CD4-positive, alpha-beta T cell (primary cell): ENCODE results near the gene PDE8A. TPM values are rescaled to one million over a fixed set of nuclear protein-coding genes. Genes with fewer than 3 reads are reported as not detected.

Experiments
- ATAC-seq: fragments of 200-7000 bp; cut with Tn5 transposase; one replicate; pipeline ENCODE4 v1.10.0; 2022; ENCODE audit warnings: mild to moderate bottlenecking; ENCODE audit not compliant: poor library complexity
- CTCF ChIA-PET: fragments of 350-600 bp; sonication (Branson Sonifier 250); formaldehyde crosslinking; loops from one replicate; lab custom pipeline; 2021; ENCODE audit warnings: antibody characterized with exemption, inconsistent platforms; lab: Charles Lee
- POLR2A ChIA-PET: fragments of 350-600 bp; sonication (Branson Sonifier 250); formaldehyde crosslinking; loops from one replicate; lab custom pipeline; 2021; ENCODE audit warnings: antibody characterized with exemption, inconsistent platforms; lab: Charles Lee
- DNase-seq, 14 experiments: peaks; one replicate each; pipeline ENCODE4 v3.0.0-alpha.2; 2013 to 2020; ENCODE audit warnings: mixed read lengths in 2 of 14
- H3K27ac ChIP-seq, 2 donors: one replicate each; pipeline versions ENCODE4 v1.5.1 to v1.7.0; 2013; ENCODE audit warnings: low read length in 2 of 2, low read depth in 1 of 2, mild to moderate bottlenecking in 1 of 2
- H3K27me3 ChIP-seq, 2 experiments: 1 replicate in 1 of 2; 2 replicates in 1 of 2; pipeline versions ENCODE4 v1.6.1 to v1.7.0; 2013; ENCODE audit warnings: low read length in 2 of 2, control low read depth in 1 of 2, mild to moderate bottlenecking in 1 of 2, moderate library complexity in 1 of 2; ENCODE audit not compliant: insufficient read depth in 2 of 2, control insufficient read depth in 1 of 2
- H3K36me3 ChIP-seq: one replicate; pipeline ENCODE4 v1.6.1; 2013; ENCODE audit warnings: low read length, control low read depth; ENCODE audit not compliant: insufficient read depth
- H3K4me1 ChIP-seq: one replicate; pipeline ENCODE4 v1.6.1; 2013; ENCODE audit warnings: low read length, control low read depth; ENCODE audit not compliant: insufficient read depth
- H3K4me3 ChIP-seq: one replicate; pipeline ENCODE4 v1.5.1; 2013; ENCODE audit warnings: mild to moderate bottlenecking, low read length, moderate library complexity
- H3K9me3 ChIP-seq, 2 experiments: 1 replicate in 1 of 2; 2 replicates in 1 of 2; pipeline versions ENCODE4 v1.6.1 to v1.7.0; 2013; ENCODE audit warnings: low read length in 2 of 2, mild to moderate bottlenecking in 2 of 2, control low read depth in 1 of 2, moderate library complexity in 1 of 2; ENCODE audit not compliant: control insufficient read depth in 1 of 2, insufficient read depth in 1 of 2
- H3K27ac Mint-ChIP-seq: one replicate; pipeline ENCODE4 v1.8.0; 2020; ENCODE audit warnings: mixed read lengths
- H3K27me3 Mint-ChIP-seq: one replicate; pipeline ENCODE4 v1.8.0; 2021; ENCODE audit warnings: mixed read lengths
- H3K36me3 Mint-ChIP-seq: one replicate; pipeline ENCODE4 v1.8.0; 2021; ENCODE audit warnings: low read depth, mixed read lengths
- H3K4me1 Mint-ChIP-seq: one replicate; pipeline ENCODE4 v1.8.0; 2021; ENCODE audit warnings: low read depth, mixed read lengths
- H3K4me3 Mint-ChIP-seq: one replicate; pipeline ENCODE4 v1.8.0; 2020; ENCODE audit warnings: mild to moderate bottlenecking, mixed read lengths
- H3K9me3 Mint-ChIP-seq: one replicate; pipeline ENCODE4 v1.8.0; 2020; ENCODE audit warnings: mixed read lengths
- CTCF ChIP-seq: fragments of 200-600 bp; IDR thresholded peaks from one replicate; pipeline ENCODE4 v1.8.0; 2022; ENCODE audit warnings: antibody characterized with exemption, mild to moderate bottlenecking
- intact Hi-C, 2 experiments: fragments of 100-400 bp; cut with DNase I in 1 of 2; cut with micrococcal nuclease in 1 of 2; formaldehyde crosslinking; loops; one replicate each; pipeline versions ENCODE4 v1.15.1 to v1.9.0; 2023 to 2025; cut with DNase I, micrococcal nuclease
- total RNA-seq, 174 experiments: library from RNA in 2 of 174; stranded (reverse) in 2 of 174; gene quantifications; one replicate each; pipeline ENCODE4 v1.2.3 and lab custom pipeline; 2021 to 2026

PDE8A gene
- total RNA-seq, 2 experiments from 2014 or later = 29.8 to 34.3 TPM

DNA sequence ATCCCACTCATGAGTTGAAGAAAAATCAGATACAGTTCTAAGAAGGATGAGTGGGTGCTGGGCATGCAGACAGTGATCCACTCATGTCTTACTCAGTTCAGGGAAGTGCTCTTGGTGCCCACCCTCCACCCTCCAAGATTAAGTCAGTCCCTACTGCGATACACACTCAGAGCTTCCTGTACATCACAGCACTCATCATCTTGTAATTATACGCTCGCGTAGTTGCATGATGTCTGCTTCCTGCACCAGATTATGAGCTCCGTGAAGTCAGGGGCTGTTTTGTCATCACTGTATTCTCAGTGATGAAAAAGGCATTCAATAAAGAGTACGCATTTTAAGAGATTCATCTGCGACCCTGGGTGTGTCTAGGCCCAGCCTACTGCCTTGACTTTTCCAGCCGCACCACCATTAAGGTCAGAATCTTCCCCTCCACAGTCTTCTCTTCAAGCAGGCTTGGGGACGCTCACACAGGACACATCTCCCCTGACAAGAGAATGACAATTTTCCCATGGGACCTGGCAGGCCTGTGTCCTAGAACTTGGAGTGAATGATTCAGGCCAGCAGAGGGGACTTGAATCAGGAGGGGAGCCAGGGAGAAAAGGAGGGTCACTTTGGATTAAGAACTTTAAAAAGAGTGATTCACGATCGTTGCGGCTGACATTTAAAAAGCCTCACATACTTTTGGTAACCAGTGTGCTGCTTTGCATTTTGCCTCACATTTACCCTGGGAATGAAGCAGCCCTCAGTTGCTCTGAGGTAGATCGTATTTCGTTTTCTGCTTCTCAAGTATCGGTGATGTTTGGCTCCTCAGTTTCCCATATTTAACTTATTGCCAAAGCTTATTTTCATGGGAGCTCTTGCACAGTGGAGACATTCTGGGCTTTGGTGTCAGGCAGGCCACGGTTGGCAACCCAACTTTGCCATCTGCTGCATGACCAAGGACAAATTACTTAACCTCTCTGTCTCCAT lies 7.9 kb upstream of the PDE8A start:
- TF ChIP-seq CTCF = no peak
- ATAC-seq = no peak
- no peaks in the 10 kb centered on the region for H3K36me3 Mint-ChIP-seq
- POLR2A ChIA-PET = no interaction called here
- H3K9me3 Mint-ChIP-seq = no peaks in the 10 kb centered on the region
- CTCF ChIA-PET = no interaction called here
- no peaks in the 10 kb centered on the region for H3K4me1 ChIP-seq
- peaks cover 4% of the 10 kb centered on the region for H3K4me1 Mint-ChIP-seq
- H3K9me3 ChIP-seq = no peaks in the 10 kb centered on the region
- H3K4me3 Mint-ChIP-seq = no peak overlapping the region
- peaks cover 5% of the 10 kb centered on the region for H3K27me3 Mint-ChIP-seq
- DNase-seq = no peak
- no peak overlapping the region for H3K4me3 ChIP-seq
- no peak overlapping the region for H3K27ac Mint-ChIP-seq
- no peak overlapping the region for H3K27ac ChIP-seq
- no peaks in the 10 kb centered on the region for H3K36me3 ChIP-seq
- H3K27me3 ChIP-seq = no peaks in the 10 kb centered on the region
- intact Hi-C loops = loop anchor here in 1 of 2 experiments (10.0 kb wide), 1 partner anchor 401 kb away; no protein-coding TSS in a partner anchor

DNA sequence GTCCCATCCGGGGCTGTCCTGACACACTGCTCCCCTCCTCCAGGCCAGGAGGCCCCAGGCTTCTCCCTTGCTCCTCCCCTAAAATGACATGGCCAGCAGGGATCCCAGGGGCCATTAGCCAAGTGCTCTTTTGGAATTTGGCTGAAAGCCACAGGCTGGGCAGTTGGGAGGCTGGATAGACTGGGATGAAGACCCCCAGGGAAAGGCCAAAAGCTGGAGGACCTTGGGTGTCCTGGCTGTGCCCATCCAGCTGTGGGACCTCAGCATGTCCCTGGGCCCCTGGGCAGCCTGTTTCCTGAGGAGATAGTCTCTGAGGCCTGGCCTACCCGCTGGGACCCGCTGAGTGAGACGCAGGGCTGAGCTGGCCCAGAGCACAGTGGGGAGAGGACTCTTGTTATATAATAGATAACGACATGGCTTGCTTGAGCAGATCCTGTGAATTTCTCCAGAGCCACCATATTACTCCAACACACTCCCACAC lies 5.7 kb upstream of the PDE8A start:
- intact Hi-C loops = loop anchor here in 1 of 2 experiments (5.0 to 10.0 kb wide), 2 partner anchors 324 to 399 kb away; partner anchors contain the start of gene WDR73
- no peaks in the 10 kb centered on the region for H3K36me3 ChIP-seq
- DNase-seq (no peak), ATAC-seq (no peak)
- H3K9me3 Mint-ChIP-seq = no peaks in the 10 kb centered on the region
- H3K4me3 Mint-ChIP-seq = no peak overlapping the region
- H3K27me3 ChIP-seq = no peaks in the 10 kb centered on the region
- no peak overlapping the region for H3K4me3 ChIP-seq
- H3K27ac ChIP-seq = no peak overlapping the region
- POLR2A ChIA-PET = interaction anchor here (0.6 kb wide), 1 partner anchor 35 kb away, joined by 4 read pairs; no protein-coding TSS in a partner anchor
- H3K4me1 ChIP-seq = peaks cover 16% of the 10 kb centered on the region
- no peaks in the 10 kb centered on the region for H3K9me3 ChIP-seq
- no peaks in the 10 kb centered on the region for H3K27me3 Mint-ChIP-seq
- CTCF ChIA-PET = interaction anchor here (1.6 kb wide), 1 partner anchor 34 kb away, joined by 5 read pairs; no protein-coding TSS in a partner anchor
- no peak overlapping the region for H3K27ac Mint-ChIP-seq
- peaks cover 15% of the 10 kb centered on the region for H3K4me1 Mint-ChIP-seq
- H3K36me3 Mint-ChIP-seq = peaks cover 9% of the 10 kb centered on the region
- TF ChIP-seq CTCF = no peak

DNA sequence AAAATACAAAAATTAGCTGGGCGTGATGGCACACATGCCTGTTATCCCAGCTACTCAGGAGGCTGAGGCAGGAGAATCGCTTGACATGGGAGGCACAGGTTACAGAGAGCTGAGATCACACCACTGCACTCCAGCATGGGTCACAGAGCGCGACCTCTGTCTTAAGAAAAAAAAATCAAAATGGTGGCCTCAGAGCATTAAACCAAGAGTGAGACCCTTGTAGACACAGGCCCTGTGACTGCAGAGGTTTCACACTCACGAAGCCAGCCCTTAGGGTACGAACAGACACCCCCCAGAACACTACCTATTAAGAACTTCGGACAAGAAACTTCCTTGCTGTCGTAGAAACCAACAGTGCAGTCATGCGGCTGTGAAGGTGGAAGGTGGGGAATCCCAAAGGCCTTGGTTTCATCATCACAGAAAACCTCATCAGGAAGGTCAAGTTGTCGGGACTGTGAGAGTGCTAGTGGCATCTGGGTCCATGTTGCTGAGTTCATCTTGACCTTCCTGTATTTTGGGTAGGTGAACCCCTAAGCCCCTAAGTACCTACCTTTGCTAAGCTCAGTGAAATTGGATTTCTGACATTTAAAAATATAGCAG lies 4.8 kb upstream of the PDE8A start:
- no peak overlapping the region for H3K4me3 ChIP-seq
- no peak for TF ChIP-seq CTCF
- ATAC-seq = no peak
- H3K27ac ChIP-seq = no peak overlapping the region
- intact Hi-C loops = loop anchor here in 1 of 2 experiments (5.0 to 10.0 kb wide), 2 partner anchors 325 to 398 kb away; partner anchors contain the start of gene WDR73
- H3K9me3 ChIP-seq = no peaks in the 10 kb centered on the region
- POLR2A ChIA-PET = no interaction called here
- CTCF ChIA-PET = no interaction called here
- Mint-ChIP-seq H3K9me3 (no peaks in the 10 kb centered on the region), H3K27ac (no peak overlapping the region), H3K36me3 (peaks cover 10% of the 10 kb centered on the region), H3K4me1 (peaks cover 15% of the 10 kb centered on the region), H3K27me3 (no peaks in the 10 kb centered on the region), H3K4me3 (no peak overlapping the region)
- no peaks in the 10 kb centered on the region for H3K36me3 ChIP-seq
- peaks cover 16% of the 10 kb centered on the region for H3K4me1 ChIP-seq
- H3K27me3 ChIP-seq = no peaks in the 10 kb centered on the region
- DNase-seq = no peak
